A204.1 (cell line): ENCODE results near the gene LCLAT1.

Experiments
- FAIRE-seq: peaks from 2 replicates; lab custom pipeline; 2012; peaks lifted over from hg19 to GRCh38; lab: Jason Lieb, UNC

Gene LCLAT1

DNA sequence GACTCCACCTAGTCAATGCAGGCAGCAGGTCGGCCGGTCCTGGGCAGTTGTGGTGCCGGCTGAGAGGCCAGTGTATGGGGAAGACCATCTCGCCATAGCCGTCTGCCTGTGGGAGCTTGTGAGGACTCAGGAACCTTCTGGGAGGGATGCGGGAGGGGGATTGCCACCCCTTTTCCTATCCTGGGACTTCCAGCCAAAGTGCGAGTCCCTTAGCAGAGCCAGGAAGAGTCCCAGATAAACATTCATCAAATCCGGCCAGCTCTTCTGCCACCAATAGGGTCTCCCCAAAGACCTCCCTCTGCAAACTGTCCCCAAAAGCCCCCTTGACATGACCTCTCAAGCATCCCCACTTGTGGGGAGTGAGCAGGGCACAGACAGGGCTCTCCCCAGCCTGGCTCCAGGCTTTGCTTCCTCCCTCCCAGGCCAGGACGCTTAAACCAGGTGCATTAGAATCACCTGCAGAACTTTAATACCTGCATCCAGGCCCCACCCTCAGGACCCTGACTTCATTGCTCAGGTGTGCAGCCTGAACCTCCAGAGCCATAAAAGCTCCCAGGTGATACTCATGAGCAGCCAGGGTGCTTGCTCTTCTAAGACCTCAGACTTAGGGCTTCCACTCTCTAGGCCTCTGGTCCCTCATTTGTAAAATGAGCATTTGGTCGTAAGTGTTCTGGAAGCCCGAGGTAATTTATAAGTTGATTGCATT, 200.9 kb downstream of the LCLAT1 start:
- no peak for FAIRE-seq

DNA sequence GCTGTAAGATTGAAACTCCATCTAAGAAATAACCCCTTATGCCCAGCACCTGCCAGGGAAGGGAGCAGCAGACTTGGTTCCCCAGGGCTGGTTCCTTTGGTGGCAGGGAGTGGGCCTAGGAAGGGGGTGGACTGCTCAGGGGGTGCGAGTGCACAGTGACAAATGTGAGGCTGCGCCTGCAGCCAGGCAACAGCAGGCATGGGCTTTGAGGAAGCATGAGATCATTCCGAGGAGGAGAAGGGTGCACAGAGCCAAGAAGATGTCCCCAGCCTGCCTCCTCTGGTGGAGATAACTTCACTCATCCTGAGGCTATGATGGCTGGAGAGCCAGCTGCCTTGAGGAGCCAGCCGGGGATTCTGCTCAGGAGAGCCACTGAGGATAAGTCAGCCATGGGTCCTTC, 202.2 kb downstream of the LCLAT1 start:
- FAIRE-seq = no peak

- no peak for FAIRE-seq
These were observed 202.8 kb downstream of the LCLAT1 start for GRCh38 chr2:30649828-30650227.

- no peak for FAIRE-seq
These were observed 205.3 kb downstream of the LCLAT1 start for GRCh38 chr2:30652271-30652915.

DNA sequence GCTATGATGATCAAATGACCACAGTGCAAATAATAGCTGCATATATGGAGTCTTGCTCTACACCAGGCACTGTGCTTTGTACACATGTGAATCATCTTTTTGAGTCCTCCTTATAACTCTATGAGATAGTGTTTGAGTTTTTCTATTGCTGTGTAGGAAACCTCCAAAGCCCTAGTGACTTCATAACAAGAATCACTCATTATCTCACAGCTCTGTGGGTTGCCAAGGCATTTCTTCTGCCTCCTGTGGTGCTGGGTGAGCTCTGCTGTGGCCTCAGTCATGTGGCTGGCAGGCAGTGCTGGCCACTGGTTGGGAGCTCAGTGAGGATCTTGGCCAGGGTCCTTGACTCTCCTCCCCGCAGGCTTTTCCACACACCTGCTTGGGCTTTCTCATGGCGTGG, 206.8 kb downstream of the LCLAT1 start:
- no peak for FAIRE-seq

DNA sequence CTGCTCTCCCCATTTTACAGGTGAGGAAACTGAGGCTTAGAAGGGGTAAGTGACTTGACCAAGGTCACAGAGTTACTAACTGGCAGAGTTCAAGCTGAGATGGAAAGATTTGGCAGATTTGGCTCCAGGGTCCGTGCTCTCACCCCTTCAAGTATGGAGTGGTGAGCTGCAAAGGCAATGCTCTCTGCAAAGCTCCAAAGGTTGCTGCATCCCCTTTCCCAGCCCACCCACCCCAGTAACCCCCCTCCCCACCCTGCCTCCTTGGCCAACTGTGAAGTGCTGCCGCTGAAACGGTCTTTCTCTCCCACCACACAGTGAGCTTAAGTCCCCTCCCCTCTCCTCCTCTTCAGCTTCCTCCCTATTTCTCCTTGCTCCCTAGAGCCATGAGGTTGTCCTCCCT, 207.4 kb downstream of the LCLAT1 start:
- FAIRE-seq = no peak

GRCh38 chr2:30655211-30655610, 208.2 kb downstream of the LCLAT1 start:
- no peak for FAIRE-seq

DNA sequence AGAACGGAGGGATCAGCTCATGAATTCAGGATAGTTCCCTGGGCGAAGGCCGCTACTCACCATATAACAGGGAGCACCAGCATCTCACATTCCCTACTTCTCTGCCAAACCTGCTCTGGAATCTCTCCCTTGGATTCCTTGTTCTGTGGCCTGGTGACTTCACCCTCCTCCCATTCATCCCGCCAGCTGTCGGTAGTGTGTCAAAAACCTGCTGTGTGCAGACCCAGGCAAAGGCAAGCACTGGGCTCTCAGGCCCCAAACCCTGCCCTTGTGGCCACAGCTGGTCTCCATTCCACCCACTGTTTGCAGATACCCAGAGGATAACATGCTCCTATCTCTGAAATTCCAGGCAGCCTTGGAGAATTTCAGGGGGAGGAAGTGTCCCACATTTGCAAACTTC, 208.6 kb downstream of the LCLAT1 start:
- FAIRE-seq = no peak

DNA sequence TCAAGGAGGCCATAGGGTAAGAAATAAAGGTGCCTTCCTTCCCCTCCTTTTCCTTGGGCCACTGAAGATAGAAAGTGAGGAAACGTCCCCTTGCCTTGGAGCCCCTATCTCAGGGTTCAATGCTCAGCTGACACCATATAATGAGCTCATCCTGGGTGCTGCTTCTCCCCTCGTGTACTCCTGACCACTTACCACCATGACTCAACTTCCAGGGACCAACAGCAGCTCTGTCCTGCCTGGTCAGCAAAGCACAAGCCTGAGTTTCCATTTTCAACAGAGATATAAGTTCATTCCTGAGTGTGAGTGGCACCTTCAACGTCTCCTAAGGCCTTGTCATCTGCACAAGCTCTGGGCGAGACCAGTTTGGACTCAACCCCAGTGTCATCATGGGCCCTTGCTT, 209.0 kb downstream of the LCLAT1 start:
- no peak for FAIRE-seq

DNA sequence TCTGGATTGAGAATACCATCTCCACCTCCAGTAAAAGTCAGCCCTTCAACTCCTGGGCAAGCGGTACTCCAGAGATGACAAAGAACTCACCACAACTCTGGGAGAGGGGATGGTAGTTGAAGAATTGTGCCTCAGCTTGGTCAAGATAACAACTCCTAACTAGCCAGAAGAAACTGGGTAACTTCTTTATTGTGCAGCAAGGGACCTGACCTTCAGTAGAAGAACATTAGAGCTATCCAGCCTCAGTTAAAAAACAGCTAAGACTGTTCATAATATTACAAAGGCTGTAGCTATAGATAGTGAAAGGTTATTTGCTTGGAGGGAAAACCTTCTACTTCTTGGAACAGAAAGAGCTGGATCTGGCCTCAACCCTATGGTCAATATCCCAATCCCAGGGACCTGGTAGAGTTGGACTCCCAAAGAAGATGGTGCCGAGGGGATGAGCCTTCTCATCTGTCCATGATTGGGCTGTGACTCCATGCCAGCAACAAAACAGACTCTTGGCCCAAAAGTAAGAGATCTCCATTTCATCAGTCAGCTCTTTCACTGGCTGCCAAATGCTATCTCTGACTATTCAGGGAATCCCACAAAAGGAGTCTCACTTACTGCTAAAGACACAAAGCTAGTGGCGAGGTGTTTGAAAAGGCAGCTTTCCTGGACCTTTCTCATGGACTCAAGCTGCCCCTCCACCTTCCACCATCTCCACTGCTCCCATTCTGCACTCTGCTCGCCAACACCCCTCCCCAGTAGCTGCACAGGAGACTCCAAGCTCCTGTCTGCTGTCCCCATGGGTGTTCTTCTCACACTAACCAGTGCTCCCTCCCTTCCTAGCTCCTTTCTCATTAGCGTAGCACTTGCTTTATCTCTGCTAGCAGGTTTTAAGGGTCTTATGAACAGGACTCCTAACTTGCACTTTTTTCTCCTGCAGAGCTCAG, 214.4 kb downstream of the LCLAT1 start:
- no peak for FAIRE-seq

- no peak for FAIRE-seq
These were observed 215.5 kb downstream of the LCLAT1 start for GRCh38 chr2:30662268-30663131.

- no peak for FAIRE-seq
These were observed 216.3 kb downstream of the LCLAT1 start for GRCh38 chr2:30663321-30663720.

DNA sequence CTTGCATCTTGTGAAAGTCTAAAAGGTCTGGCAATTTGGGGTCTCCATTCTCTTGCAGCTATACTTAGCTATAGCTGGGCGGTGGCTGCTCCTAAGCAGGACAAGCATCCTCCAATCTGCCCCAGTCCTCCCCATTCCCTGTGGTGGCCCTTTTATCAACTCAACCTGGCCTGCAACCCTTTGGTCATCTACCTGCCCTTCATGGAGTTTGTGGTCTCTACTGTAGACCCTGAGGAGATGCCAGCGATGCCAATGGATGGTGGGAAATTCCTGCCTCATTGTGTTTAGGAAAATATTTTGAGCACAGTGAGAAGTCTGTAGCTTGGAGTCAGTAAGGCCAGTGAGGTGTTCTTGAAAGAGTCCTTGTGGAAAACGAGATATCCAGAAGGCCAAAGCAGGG, 216.8 kb downstream of the LCLAT1 start:
- no peak for FAIRE-seq

DNA sequence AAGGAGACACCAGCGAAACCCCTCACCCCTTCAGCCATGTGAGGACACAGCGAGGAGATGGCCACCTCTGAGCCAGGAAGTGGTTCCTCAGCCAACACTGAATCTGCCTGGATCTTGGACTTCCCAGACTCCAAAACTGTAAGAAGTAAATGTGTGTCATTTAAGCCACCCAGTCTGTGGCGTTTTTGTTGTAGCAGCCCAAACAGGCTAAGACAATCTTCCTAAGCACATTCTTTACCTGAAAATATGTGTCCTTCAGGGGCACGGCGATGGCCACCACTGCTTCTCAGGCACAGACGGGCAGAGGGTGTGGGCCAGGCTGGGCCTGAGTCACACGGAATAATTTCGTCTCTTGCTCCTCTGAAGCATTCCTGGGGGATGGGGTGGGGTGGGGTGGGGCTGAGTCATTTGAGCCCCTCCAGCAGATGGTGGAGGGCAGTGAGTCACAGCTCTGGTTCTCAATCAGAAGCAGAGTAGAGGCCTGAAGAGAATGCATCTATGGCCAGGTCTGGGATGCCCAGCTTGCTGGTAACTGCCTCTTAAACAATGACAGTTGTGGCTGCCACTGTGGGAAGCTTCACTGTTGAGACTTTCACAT, 217.8 kb downstream of the LCLAT1 start:
- FAIRE-seq = no peak

DNA sequence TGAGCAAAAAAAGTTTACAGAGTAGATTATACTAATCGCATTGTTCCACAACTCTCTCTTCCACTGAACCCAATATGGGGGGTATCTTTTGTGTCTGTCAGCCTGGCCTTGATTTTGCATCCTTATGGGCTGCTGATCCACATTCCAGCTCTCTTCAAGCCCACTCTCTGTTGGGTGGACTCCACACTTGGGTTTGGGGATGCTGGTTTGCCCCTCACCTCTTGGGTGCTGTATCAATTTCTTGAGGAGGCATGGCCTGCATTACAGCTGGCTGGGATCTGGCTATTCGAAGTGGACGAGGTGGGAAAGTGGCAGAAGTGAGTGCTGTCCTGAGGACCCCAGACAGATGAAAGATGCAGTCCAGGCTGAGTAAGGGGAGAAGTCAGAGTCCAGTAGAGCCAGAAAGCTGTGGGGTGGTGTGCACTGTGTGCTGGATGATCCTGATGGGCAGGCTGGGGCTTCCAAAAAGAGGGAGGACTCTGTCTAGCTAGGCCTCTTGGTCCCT, 218.8 kb downstream of the LCLAT1 start:
- no peak for FAIRE-seq

GRCh38 chr2:30666266-30666874, 219.3 kb downstream of the LCLAT1 start:
- FAIRE-seq = no peak

GRCh38 chr2:30670453-30670852, 223.4 kb downstream of the LCLAT1 start:
- no peak for FAIRE-seq

DNA sequence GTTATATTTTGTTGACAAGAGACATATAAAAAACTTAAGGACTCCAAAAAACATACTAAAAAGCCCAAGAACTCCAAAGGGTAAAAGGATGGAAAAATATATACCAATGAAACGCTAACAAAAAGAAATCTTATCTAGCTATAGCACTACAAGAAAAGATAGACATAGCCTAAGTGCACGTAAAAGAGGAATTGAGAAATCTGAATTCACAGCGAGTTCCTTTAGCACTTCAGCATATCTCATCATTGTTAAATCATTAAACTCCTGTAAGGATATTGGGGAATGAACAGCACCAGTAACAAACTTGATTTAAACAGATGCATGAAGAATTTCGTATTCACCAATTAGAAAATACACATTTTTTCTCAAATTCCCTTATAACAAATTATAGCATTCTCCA, 226.1 kb downstream of the LCLAT1 start:
- FAIRE-seq = no peak

- FAIRE-seq = no peak
These were observed 228.7 kb downstream of the LCLAT1 start for GRCh38 chr2:30675758-30676157.

DNA sequence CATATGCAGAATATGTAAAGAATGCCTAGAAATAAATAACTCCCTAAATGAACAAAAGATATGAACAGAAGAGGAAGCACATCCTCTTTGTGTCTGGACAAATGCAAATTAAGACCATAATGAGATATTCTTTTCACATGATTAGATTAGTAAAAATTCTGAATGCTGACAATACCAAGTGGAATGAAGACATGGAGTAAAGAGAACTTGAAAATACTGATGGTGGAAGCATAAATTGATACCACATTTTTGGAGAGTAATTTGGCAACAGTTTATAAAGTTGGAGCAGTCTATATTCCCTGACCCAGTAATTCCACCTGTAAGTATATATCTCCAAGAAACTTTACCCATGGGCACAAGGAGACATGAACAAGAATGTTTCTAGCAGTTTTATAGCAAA, 230.2 kb downstream of the LCLAT1 start:
- FAIRE-seq = no peak

- FAIRE-seq = no peak
These were observed 230.9 kb downstream of the LCLAT1 start for GRCh38 chr2:30677861-30678385.
